OCI-LY1 (cell line): Measurements from ENCODE around the gene USP48.

ENCODE experiments used
- H2AFZ ChIP-seq: fragments of 200-600 bp; sonication (generic), shearing (Covaris generic); 2 replicates; pipeline ENCODE4 v1.6.0; 2014; ENCODE audit warnings: antibody characterized with exemption, mild to moderate bottlenecking, low read length
- H3F3A ChIP-seq: fragments of 200-600 bp; sonication (generic), shearing (Covaris generic); 2 replicates; pipeline ENCODE4 v1.6.0; 2014; ENCODE audit warnings: mild to moderate bottlenecking, antibody characterized with exemption, low read length, moderate library complexity; ENCODE audit not compliant: insufficient read depth
- H3K27ac ChIP-seq: fragments of 200-600 bp; sonication (generic); 2 replicates; pipeline ENCODE4 v1.5.1; 2014; ENCODE audit warnings: low read length, mixed run types, mild to moderate bottlenecking, low read depth; ENCODE audit not compliant: poor library complexity, severe bottlenecking
- H3K27me3 ChIP-seq: fragments of 200-600 bp; sonication (generic); 2 replicates; pipeline ENCODE4 v1.6.0; 2014; ENCODE audit warnings: antibody characterized with exemption, mild to moderate bottlenecking, low read length, moderate library complexity; ENCODE audit not compliant: insufficient read depth
- H3K36me3 ChIP-seq: fragments of 200-600 bp; sonication (generic); 2 replicates; pipeline ENCODE4 v1.6.1; 2014; ENCODE audit warnings: mild to moderate bottlenecking, antibody characterized with exemption, low read length, moderate library complexity, mixed read lengths; ENCODE audit not compliant: insufficient read depth
- H3K4me1 ChIP-seq: fragments of 200-600 bp; sonication (generic); 2 replicates; pipeline ENCODE4 v1.5.1; 2014; ENCODE audit warnings: mild to moderate bottlenecking, low read length, moderate library complexity; ENCODE audit not compliant: insufficient read depth, severe bottlenecking
- H3K4me2 ChIP-seq: fragments of 200-600 bp; sonication (generic), shearing (Covaris generic); 2 replicates; pipeline ENCODE4 v1.6.1; 2014; ENCODE audit warnings: low read length
- H3K4me3 ChIP-seq: fragments of 200-600 bp; sonication (generic); 2 replicates; pipeline ENCODE4 v1.5.1; 2014; ENCODE audit warnings: low read length, low read depth, mild to moderate bottlenecking, mixed read lengths; ENCODE audit not compliant: poor library complexity, severe bottlenecking
- H3K79me2 ChIP-seq: fragments of 200-600 bp; shearing (Covaris generic); 2 replicates; pipeline ENCODE4 v1.6.1; 2016; ENCODE audit warnings: mixed run types, low read length, mixed read lengths; ENCODE audit not compliant: insufficient read depth
- H3K9ac ChIP-seq: fragments of 200-600 bp; sonication (generic), shearing (Covaris generic); 2 replicates; pipeline ENCODE4 v1.6.1; 2014; ENCODE audit warnings: mild to moderate bottlenecking, low read length, mixed read lengths
- H3K9me2 ChIP-seq: fragments of 200-600 bp; sonication (generic), shearing (Covaris generic); 2 replicates; pipeline ENCODE4 v1.6.1; 2014; ENCODE audit warnings: low read depth, mild to moderate bottlenecking, low read length, mixed read lengths
- H3K9me3 ChIP-seq: fragments of 200-600 bp; shearing (Covaris generic); 2 replicates; pipeline ENCODE4 v1.6.1; 2014; ENCODE audit warnings: low read length, mixed read lengths
- H4K20me1 ChIP-seq: fragments of 200-600 bp; sonication (generic), shearing (Covaris generic); 2 replicates; pipeline ENCODE4 v1.6.0; 2016; ENCODE audit warnings: mild to moderate bottlenecking, low read length; ENCODE audit not compliant: insufficient read depth
- EZH2 ChIP-seq: fragments of 200-600 bp; sonication (generic), shearing (Covaris generic); IDR thresholded peaks from 2 replicates; pipeline ENCODE4 v1.8.0; 2017; ENCODE audit warnings: borderline replicate concordance, mixed run types, mild to moderate bottlenecking, antibody characterized with exemption, low read length, moderate library complexity, mixed read lengths
- TF ChIP-seq, protein P1 (sequence below): fragments of 200-600 bp; sonication (generic), shearing (Covaris generic); IDR thresholded peaks from 2 replicates; pipeline ENCODE4 v1.5.1; 2017; ENCODE audit warnings: mild to moderate bottlenecking, antibody characterized with exemption, low read length, moderate library complexity, mixed read lengths

The USP48 gene

DNA sequence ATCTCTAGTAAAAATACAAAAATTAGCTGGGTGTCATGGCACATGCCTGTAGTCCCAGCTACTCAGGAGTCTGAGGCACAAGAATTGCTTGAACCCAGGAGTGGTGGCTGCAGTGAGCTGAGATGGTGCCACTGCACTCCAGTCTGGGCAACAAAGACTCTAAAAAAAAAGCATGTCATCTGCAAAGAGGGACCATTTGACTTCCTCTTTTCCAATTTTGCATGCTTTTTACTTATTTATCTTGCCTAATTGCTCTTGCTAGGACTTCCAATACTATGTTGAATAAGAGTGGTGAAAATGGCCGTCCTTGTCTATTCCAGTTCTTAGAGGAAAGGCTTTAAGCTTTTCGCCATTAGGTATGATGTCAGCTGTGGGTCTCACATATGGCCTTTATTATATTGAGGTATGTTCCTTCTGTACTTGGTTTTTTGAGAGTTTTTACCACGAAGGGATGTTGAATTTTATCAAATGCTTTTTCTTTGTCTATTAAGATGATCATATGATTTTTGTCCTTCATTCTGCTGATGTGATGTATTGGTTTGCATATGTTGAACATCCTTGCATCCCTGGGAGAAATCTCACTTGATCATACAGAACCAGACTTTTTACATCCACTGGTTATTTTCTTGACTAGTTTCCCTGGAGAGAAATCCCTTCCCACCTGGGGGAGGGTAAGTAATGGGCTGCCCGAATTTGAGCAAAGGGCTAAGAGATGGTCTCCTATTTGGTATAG, 96.8 kb downstream of the USP48 start:
- TF ChIP-seq, protein P1, sequence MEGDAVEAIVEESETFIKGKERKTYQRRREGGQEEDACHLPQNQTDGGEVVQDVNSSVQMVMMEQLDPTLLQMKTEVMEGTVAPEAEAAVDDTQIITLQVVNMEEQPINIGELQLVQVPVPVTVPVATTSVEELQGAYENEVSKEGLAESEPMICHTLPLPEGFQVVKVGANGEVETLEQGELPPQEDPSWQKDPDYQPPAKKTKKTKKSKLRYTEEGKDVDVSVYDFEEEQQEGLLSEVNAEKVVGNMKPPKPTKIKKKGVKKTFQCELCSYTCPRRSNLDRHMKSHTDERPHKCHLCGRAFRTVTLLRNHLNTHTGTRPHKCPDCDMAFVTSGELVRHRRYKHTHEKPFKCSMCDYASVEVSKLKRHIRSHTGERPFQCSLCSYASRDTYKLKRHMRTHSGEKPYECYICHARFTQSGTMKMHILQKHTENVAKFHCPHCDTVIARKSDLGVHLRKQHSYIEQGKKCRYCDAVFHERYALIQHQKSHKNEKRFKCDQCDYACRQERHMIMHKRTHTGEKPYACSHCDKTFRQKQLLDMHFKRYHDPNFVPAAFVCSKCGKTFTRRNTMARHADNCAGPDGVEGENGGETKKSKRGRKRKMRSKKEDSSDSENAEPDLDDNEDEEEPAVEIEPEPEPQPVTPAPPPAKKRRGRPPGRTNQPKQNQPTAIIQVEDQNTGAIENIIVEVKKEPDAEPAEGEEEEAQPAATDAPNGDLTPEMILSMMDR, result no peak
- TF ChIP-seq EZH2, result no peak
- peaks cover 70% of the 10 kb centered on the region for H3K36me3 ChIP-seq

DNA sequence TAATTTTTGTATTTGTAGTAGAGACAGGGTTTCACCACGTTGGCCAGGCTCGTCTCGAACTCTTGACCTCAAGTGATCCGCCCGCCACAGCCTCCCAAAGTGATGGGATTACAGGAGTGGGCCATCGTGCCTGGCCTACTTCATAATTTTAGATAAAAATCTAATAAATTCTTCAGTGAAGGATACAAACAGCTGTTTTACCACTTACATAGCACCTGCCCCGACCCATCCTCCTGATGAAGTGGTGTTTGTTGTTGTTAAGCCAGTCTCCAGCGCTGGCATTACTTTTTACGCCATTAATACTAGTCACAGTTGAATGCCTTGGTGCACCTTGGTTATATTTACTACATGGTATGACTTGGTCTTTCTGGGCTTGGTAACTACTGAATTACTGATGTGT, 101.5 kb downstream of the USP48 start:
- TF ChIP-seq, protein P1, result no peak
- TF ChIP-seq EZH2, result no peak
- 0 out of 2 replicates have a peak, but pooled peaks cover 4% of the 10 kb centered on the region for H3K9me3 ChIP-seq
- H3K4me2 ChIP-seq, result no peak overlapping the region
- no peak overlapping the region for H3K4me3 ChIP-seq
- peaks cover 54% of the 10 kb centered on the region for H3K36me3 ChIP-seq
- H4K20me1 ChIP-seq, result no peaks in the 10 kb centered on the region
- no peaks in the 10 kb centered on the region for H3K27me3 ChIP-seq
- H3K4me1 ChIP-seq, result no peaks in the 10 kb centered on the region
- H3K27ac ChIP-seq, result no peak overlapping the region
- no peaks in the 10 kb centered on the region for H3F3A ChIP-seq
- no peak overlapping the region for H2AFZ ChIP-seq
- no peak overlapping the region for H3K9ac ChIP-seq
- no peaks in the 10 kb centered on the region for H3K79me2 ChIP-seq
- H3K9me2 ChIP-seq, result no peaks in the 10 kb centered on the region

More for the DNA sequence above, 96.8 kb downstream of the USP48 start:
- no peak overlapping the region for H3K4me3 ChIP-seq
- no peaks in the 10 kb centered on the region for H3F3A ChIP-seq
- H2AFZ ChIP-seq, result no peak overlapping the region
- no peaks in the 10 kb centered on the region for H3K4me1 ChIP-seq
- H3K79me2 ChIP-seq, result no peaks in the 10 kb centered on the region
- no peaks in the 10 kb centered on the region for H4K20me1 ChIP-seq
- 0 out of 2 replicates have a peak, but pooled peaks cover 6% of the 10 kb centered on the region for H3K9me3 ChIP-seq
- H3K27me3 ChIP-seq, result no peaks in the 10 kb centered on the region
- H3K27ac ChIP-seq, result no peak overlapping the region
- no peak overlapping the region for H3K4me2 ChIP-seq
- no peak overlapping the region for H3K9ac ChIP-seq
- H3K9me2 ChIP-seq, result no peaks in the 10 kb centered on the region

DNA sequence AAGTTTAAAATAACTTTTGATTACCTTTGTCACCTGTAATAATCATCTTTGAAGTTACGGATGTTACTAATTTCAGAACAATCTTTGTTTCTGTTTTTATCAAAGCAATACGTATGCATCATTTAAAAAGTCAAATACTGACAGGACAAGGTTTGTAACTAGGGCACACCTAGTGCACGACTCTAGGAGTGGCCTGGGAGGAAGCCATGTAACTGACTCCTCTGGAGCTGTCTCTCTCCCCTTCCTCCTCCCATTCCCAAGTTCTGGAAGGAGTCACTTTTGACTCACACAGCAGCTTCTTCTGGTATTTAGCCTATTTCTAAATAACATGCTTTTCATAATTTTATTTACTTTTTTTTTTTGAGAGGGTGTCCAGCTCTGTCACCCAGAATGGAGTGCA, 102.0 kb downstream of the USP48 start:
- Histone ChIP-seq H3K36me3 (peaks cover 49% of the 10 kb centered on the region), H2AFZ (no peak overlapping the region), H4K20me1 (no peaks in the 10 kb centered on the region), H3K4me1 (no peaks in the 10 kb centered on the region), H3K27ac (no peak overlapping the region), H3K27me3 (no peaks in the 10 kb centered on the region), H3K9me2 (no peaks in the 10 kb centered on the region), H3F3A (no peaks in the 10 kb centered on the region), H3K79me2 (no peaks in the 10 kb centered on the region), H3K9me3 (0 out of 2 replicates have a peak, but pooled peaks cover 4% of the 10 kb centered on the region), H3K9ac (no peak overlapping the region), H3K4me3 (no peak overlapping the region), H3K4me2 (no peak overlapping the region)
- TF ChIP-seq EZH2, result no peak
- TF ChIP-seq, protein P1, result no peak
